Liver (tissue), 3 donors: ENCODE data around the gene GRAMD2B.

Experiments used
- ATF3 ChIP-seq: IDR thresholded peaks from 2 replicates; pipeline ENCODE4 v1.6.1; 2016; ENCODE audit warnings: antibody characterized with exemption
- CTCF ChIP-seq: fragments of 150-350 bp; IDR thresholded peaks from 2 replicates; pipeline ENCODE4 v1.5.1; 2017; ENCODE audit warnings: improper control_type of control experiment, low read depth, low read length; ENCODE audit not compliant: missing input control
- EGR1 ChIP-seq, 2 donors: IDR thresholded peaks; 2 replicates each; pipeline ENCODE4 v1.6.1; 2016 to 2018; ENCODE audit warnings: antibody characterized with exemption in 2 of 2, low read depth in 2 of 2
- FOXA2 ChIP-seq: IDR thresholded peaks from 2 replicates; pipeline ENCODE4 v1.6.1; 2016; ENCODE audit warnings: antibody characterized with exemption
- GABPA ChIP-seq, 2 donors: IDR thresholded peaks in 1 of 2; conservative IDR thresholded peaks in 1 of 2; 2 replicates each; pipeline ENCODE4 v1.6.1; 2016; ENCODE audit warnings: antibody characterized with exemption in 2 of 2, mild to moderate bottlenecking in 1 of 2, moderate library complexity in 1 of 2
- HNF4A ChIP-seq, 2 donors: conservative IDR thresholded peaks; 2 replicates each; pipeline ENCODE4 v1.6.1; 2016; ENCODE audit warnings: antibody characterized with exemption in 2 of 2, mild to moderate bottlenecking in 2 of 2
- NR2F2 ChIP-seq: IDR thresholded peaks from 2 replicates; pipeline ENCODE4 v1.6.1; 2016; ENCODE audit warnings: antibody characterized with exemption
- RAD21 ChIP-seq, 2 donors: IDR thresholded peaks; 2 replicates each; pipeline ENCODE4 v1.6.1; 2016; ENCODE audit warnings: antibody characterized with exemption in 2 of 2, mild to moderate bottlenecking in 2 of 2
- REST ChIP-seq: IDR thresholded peaks from 2 replicates; pipeline ENCODE4 v1.6.1; 2016; ENCODE audit warnings: antibody characterized with exemption, mild to moderate bottlenecking
- SP1 ChIP-seq: IDR thresholded peaks from 2 replicates; pipeline ENCODE4 v1.6.1; 2018; ENCODE audit warnings: antibody characterized with exemption, mild to moderate bottlenecking
- TAF1 ChIP-seq: conservative IDR thresholded peaks from 2 replicates; pipeline ENCODE4 v1.6.1; 2016; ENCODE audit warnings: antibody characterized with exemption, mild to moderate bottlenecking
- YY1 ChIP-seq: IDR thresholded peaks from 2 replicates; pipeline ENCODE4 v1.6.1; 2016; ENCODE audit warnings: antibody characterized with exemption, mild to moderate bottlenecking
- ZBTB33 ChIP-seq: IDR thresholded peaks from 2 replicates; pipeline ENCODE4 v1.6.1; 2016; ENCODE audit warnings: antibody characterized with exemption
- TF ChIP-seq, protein P1 (sequence below): IDR thresholded peaks from 2 replicates; pipeline ENCODE4 v1.6.1; 2016; ENCODE audit warnings: antibody characterized with exemption
- donor health status: healthy.
- donor health status: healthy.

GRCh38 chr5:126414874-126415502 lies 8.2 kb upstream of the GRAMD2B start:
- TF ChIP-seq ATF3 (no peak), TAF1 (no peak), CTCF (no peak), SP1 (peak; percentile 13), RAD21 (IDR thresholded peaks at IDR 0.05) (peak in 1 of 2 donors; percentile 44), FOXA2 (no peak), HNF4A (conservative IDR thresholded peaks at IDR 0.05) (no peak), NR2F2 (no peak), REST (no peak), YY1 (no peak), GABPA (IDR thresholded peaks at IDR 0.05 in 1 of 2, conservative IDR thresholded peaks at IDR 0.05 in 1 of 2) (no peak), ZBTB33 (no peak), EGR1 (IDR thresholded peaks at IDR 0.05; ENCODE audit: low read depth in 2 of 2) (no peak)
- TF ChIP-seq, protein P1, sequence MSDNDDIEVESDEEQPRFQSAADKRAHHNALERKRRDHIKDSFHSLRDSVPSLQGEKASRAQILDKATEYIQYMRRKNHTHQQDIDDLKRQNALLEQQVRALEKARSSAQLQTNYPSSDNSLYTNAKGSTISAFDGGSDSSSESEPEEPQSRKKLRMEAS = no peak
